ENCODE data around the gene ARF3.

The ARF3 gene

DNA sequence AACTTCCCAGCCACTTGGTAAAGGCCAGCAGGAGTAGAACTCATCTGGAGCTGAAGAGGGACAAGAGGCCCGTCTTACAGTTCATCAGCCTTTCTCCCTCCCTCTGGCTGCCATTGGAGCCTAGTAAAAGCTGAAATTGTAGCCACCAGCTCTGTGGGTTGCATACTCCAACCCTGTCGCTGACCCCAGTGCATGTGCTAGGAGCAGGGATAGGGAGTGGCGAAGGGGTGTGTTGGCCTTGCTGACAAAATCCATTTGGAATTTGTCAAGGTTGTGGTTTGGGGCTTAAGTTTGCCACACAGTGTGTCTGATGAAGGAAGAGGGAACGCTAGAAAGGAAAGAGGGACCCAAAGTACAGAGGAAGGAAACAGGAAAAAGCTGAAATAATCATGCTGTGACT, 4.0 kb upstream of the ARF3 start:
- Histone ChIP-seq H3K4ac (ENCODE audit: low read depth in 1 of 2, low read length in 2 of 2) (no peak overlapping the region), H2BK15ac (ENCODE audit: low read depth, poor library complexity, severe bottlenecking) (no peak overlapping the region), H3K18ac (ENCODE audit: low read depth in 1 of 2, low read length in 2 of 2) (no peak overlapping the region), H3K4me1 (ENCODE audit: control insufficient read depth, insufficient read depth, low read depth, low read length) (peaks cover 3% of the 10 kb centered on the region), H2AFZ (ENCODE audit: low read depth, low read length) (no peak overlapping the region), H2BK12ac (ENCODE audit: low read length in 2 of 2) (no peak overlapping the region), H3K14ac (ENCODE audit: low read length in 2 of 2) (no peak overlapping the region), H3K27ac (ENCODE audit: low read length, poor library complexity, severe bottlenecking) (no peak overlapping the region), H3K27me3 (ENCODE audit: control insufficient read depth in 1 of 2, insufficient read depth in 1 of 2, low read length in 2 of 2) (peaks cover 29 to 30% of the 10 kb centered on the region in 2 experiments), H4K91ac (ENCODE audit: low read length) (no peak overlapping the region), H2BK5ac (ENCODE audit: low read depth, low read length, poor library complexity, severe bottlenecking) (no peak overlapping the region), H2AK5ac (ENCODE audit: low read length, severe bottlenecking) (no peak overlapping the region), H3K9ac (ENCODE audit: low read length) (no peak overlapping the region), H3K23ac (ENCODE audit: low read length in 2 of 2) (no peak overlapping the region), H3K4me3 (ENCODE audit: insufficient read depth in 1 of 2, low read depth in 1 of 2, low read length in 2 of 2) (no peak overlapping the region), H4K8ac (ENCODE audit: low read length) (no peak overlapping the region), H3K9me3 (ENCODE audit: control insufficient read depth, low read length) (no peaks in the 10 kb centered on the region), H3K4me2 (ENCODE audit: low read length, poor library complexity, severe bottlenecking) (no peak overlapping the region), H3K79me1 (replicated peaks; ENCODE audit: low read length, poor library complexity, severe bottlenecking) (no peaks in the 10 kb centered on the region), H2BK120ac (ENCODE audit: low read depth, low read length) (no peak overlapping the region), H3K36me3 (ENCODE audit: control insufficient read depth in 1 of 2, insufficient read depth in 2 of 2, low read depth in 1 of 2, low read length in 2 of 2) (no peaks in the 10 kb centered on the region)
- no peak for DNase-seq
- 47% methylated on average over 4 of the region's 4 CpGs for WGBS

DNA sequence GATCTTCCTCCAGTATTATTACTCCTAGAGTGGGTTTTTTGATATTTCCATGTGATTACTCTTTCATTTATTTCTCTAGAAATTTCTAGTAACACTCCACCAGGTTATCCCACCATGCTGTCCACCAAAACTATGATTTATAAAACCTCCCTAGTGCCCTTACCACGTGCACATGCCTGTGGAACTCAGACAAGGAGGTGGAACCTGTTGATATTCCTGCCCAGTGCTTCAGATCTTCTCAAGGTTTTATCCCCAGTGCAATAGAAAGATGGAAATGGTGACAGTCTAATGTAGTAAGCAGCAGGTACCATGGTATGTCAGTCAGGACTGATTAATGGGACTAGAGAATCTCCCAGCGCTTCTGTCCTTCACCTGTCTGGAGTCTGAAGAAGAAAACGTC, 3.5 kb upstream of the ARF3 start:
- Histone ChIP-seq H4K8ac (ENCODE audit: low read length) (no peak overlapping the region), H3K9ac (ENCODE audit: low read length) (no peak overlapping the region), H2AFZ (ENCODE audit: low read depth, low read length) (no peak overlapping the region), H3K23ac (ENCODE audit: low read length in 2 of 2) (no peak overlapping the region), H3K14ac (ENCODE audit: low read length in 2 of 2) (no peak overlapping the region), H2BK120ac (ENCODE audit: low read depth, low read length) (no peak overlapping the region), H3K27me3 (ENCODE audit: control insufficient read depth in 1 of 2, insufficient read depth in 1 of 2, low read length in 2 of 2) (peaks cover 24 to 25% of the 10 kb centered on the region in 2 experiments), H2BK12ac (ENCODE audit: low read length in 2 of 2) (no peak overlapping the region), H3K4me2 (ENCODE audit: low read length, poor library complexity, severe bottlenecking) (no peak overlapping the region), H2AK5ac (ENCODE audit: low read length, severe bottlenecking) (no peak overlapping the region), H3K4me3 (ENCODE audit: insufficient read depth in 1 of 2, low read depth in 1 of 2, low read length in 2 of 2) (no peak overlapping the region), H2BK15ac (ENCODE audit: low read depth, poor library complexity, severe bottlenecking) (no peak overlapping the region), H2BK5ac (ENCODE audit: low read depth, low read length, poor library complexity, severe bottlenecking) (no peak overlapping the region), H3K4ac (ENCODE audit: low read depth in 1 of 2, low read length in 2 of 2) (no peak overlapping the region), H3K27ac (ENCODE audit: low read length, poor library complexity, severe bottlenecking) (no peak overlapping the region), H4K91ac (ENCODE audit: low read length) (no peak overlapping the region), H3K36me3 (ENCODE audit: control insufficient read depth in 1 of 2, insufficient read depth in 2 of 2, low read depth in 1 of 2, low read length in 2 of 2) (no peaks in the 10 kb centered on the region), H3K79me1 (replicated peaks; ENCODE audit: low read length, poor library complexity, severe bottlenecking) (no peaks in the 10 kb centered on the region), H3K4me1 (ENCODE audit: control insufficient read depth, insufficient read depth, low read depth, low read length) (peaks cover 4% of the 10 kb centered on the region), H3K9me3 (ENCODE audit: control insufficient read depth, low read length) (no peaks in the 10 kb centered on the region), H3K18ac (ENCODE audit: low read depth in 1 of 2, low read length in 2 of 2) (no peak overlapping the region)
- DNase-seq: no peak
- 71% methylated on average over 3 of the region's 3 CpGs for WGBS

DNA sequence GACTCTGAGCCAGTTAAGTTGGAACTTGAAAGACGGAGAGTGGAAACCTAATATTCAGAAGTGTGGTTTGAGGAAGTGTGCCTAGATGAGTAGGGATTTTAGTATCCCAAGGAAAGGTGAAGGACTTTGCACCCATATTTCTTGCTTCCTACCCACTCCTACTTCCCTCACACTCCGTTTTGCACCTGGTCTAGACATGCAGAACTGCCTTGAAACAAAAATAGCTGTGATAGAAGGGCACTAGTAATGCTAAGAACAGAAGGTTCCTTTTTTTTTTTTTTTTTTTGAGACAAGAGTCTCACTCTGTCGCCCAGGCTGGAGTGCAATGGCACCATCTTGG, 732 bp upstream of the ARF3 start:
- H2BK5ac ChIP-seq (ENCODE audit: low read depth, low read length, poor library complexity, severe bottlenecking): no peak overlapping the region
- no peak for DNase-seq
- WGBS: 89% methylated on average over 1 of the region's 3 CpGs
- peak overlapping the region in 1 of 2 experiments; percentile 84 for H3K4me3 ChIP-seq (ENCODE audit: insufficient read depth in 1 of 2, low read depth in 1 of 2, low read length in 2 of 2)
- H3K14ac ChIP-seq (ENCODE audit: low read length in 2 of 2): no peak overlapping the region
- no peak overlapping the region for H3K27ac ChIP-seq (ENCODE audit: low read length, poor library complexity, severe bottlenecking)
- H3K9ac ChIP-seq (ENCODE audit: low read length): peak overlapping the region; percentile 85
- H2BK12ac ChIP-seq (ENCODE audit: low read length in 2 of 2): no peak overlapping the region
- peaks cover 8% of the 10 kb centered on the region for H3K4me1 ChIP-seq (ENCODE audit: control insufficient read depth, insufficient read depth, low read depth, low read length)
- H2BK120ac ChIP-seq (ENCODE audit: low read depth, low read length): no peak overlapping the region
- H2AK5ac ChIP-seq (ENCODE audit: low read length, severe bottlenecking): no peak overlapping the region
- H2BK15ac ChIP-seq (ENCODE audit: low read depth, poor library complexity, severe bottlenecking): no peak overlapping the region
- no peaks in the 10 kb centered on the region for H3K79me1 ChIP-seq (replicated peaks; ENCODE audit: low read length, poor library complexity, severe bottlenecking)
- no peak overlapping the region for H4K91ac ChIP-seq (ENCODE audit: low read length)
- no peak overlapping the region for H3K4ac ChIP-seq (ENCODE audit: low read depth in 1 of 2, low read length in 2 of 2)
- no peak overlapping the region for H2AFZ ChIP-seq (ENCODE audit: low read depth, low read length)
- H3K23ac ChIP-seq (ENCODE audit: low read length in 2 of 2): no peak overlapping the region
- H4K8ac ChIP-seq (ENCODE audit: low read length): no peak overlapping the region
- peaks cover 3 to 19% of the 10 kb centered on the region in 2 experiments for H3K36me3 ChIP-seq (ENCODE audit: control insufficient read depth in 1 of 2, insufficient read depth in 2 of 2, low read depth in 1 of 2, low read length in 2 of 2)
- H3K27me3 ChIP-seq (ENCODE audit: control insufficient read depth in 1 of 2, insufficient read depth in 1 of 2, low read length in 2 of 2): peaks cover 9 to 12% of the 10 kb centered on the region in 2 experiments
- H3K18ac ChIP-seq (ENCODE audit: low read depth in 1 of 2, low read length in 2 of 2): no peak overlapping the region
- H3K9me3 ChIP-seq (ENCODE audit: control insufficient read depth, low read length): no peaks in the 10 kb centered on the region
- peak overlapping the region; percentile 70 for H3K4me2 ChIP-seq (ENCODE audit: low read length, poor library complexity, severe bottlenecking)

DNA sequence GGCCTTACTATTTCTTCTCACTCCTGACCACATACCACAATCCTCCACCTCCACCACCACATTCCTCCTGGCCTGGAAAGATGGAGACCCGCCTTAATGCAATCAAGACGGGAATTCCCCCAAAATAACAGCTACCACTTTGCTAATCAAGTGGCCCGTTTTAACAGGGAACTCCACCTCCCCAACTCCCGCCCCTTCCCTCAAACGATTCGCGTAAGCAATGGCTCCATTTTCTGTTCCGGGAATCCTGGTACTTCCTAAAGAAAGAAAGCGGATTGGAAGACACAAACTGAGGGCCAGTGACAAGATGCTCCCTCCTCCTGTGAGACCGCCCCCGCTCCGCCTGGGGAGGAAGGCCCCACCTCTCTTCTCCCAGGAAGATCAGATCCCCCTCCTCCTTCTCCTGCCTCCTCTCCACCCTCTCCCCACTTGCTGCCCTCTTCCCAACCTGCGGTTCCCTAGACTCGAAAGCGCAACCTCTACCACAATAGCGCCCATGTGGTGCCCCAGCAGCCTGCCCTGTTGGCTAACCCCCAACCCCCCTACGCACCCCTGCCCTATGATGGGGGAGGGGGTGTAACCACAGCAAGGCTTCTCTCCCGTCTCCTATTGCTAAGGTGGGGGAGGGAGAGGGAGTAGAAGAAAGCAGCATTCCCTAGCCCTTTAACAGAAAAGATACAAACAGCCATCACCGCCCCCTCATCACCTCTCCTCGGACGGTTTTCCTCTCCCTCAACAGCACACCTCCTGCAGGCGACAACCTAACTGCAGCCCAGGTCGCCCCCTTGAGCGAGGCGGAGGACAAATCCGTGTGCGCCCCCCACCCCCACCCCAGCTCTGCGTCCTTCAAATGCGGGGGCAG, 777 bp downstream of the ARF3 start:
- under 1% methylated on average over 26 of the region's 29 CpGs for WGBS
- Histone ChIP-seq H3K79me1 (replicated peaks; ENCODE audit: low read length, poor library complexity, severe bottlenecking) (no peaks in the 10 kb centered on the region), H3K9ac (ENCODE audit: low read length) (peak overlapping the region; percentile 85), H3K14ac (ENCODE audit: low read length in 2 of 2) (peak overlapping the region; percentile 25 to 95), H2BK120ac (ENCODE audit: low read depth, low read length) (peak overlapping the region; percentile 71), H3K36me3 (ENCODE audit: control insufficient read depth in 1 of 2, insufficient read depth in 2 of 2, low read depth in 1 of 2, low read length in 2 of 2) (peaks cover 9 to 31% of the 10 kb centered on the region in 2 experiments), H2AK5ac (ENCODE audit: low read length, severe bottlenecking) (no peak overlapping the region), H3K18ac (ENCODE audit: low read depth in 1 of 2, low read length in 2 of 2) (peak overlapping the region; percentile 97 to 98), H2AFZ (ENCODE audit: low read depth, low read length) (peak overlapping the region; percentile 75), H3K4me1 (ENCODE audit: control insufficient read depth, insufficient read depth, low read depth, low read length) (peaks cover 8% of the 10 kb centered on the region), H3K4me3 (ENCODE audit: insufficient read depth in 1 of 2, low read depth in 1 of 2, low read length in 2 of 2) (peak overlapping the region; percentile 84 to 97), H4K91ac (ENCODE audit: low read length) (peak overlapping the region; percentile 91), H3K4ac (ENCODE audit: low read depth in 1 of 2, low read length in 2 of 2) (peak overlapping the region; percentile 99), H2BK15ac (ENCODE audit: low read depth, poor library complexity, severe bottlenecking) (no peak overlapping the region), H2BK12ac (ENCODE audit: low read length in 2 of 2) (no peak overlapping the region), H3K4me2 (ENCODE audit: low read length, poor library complexity, severe bottlenecking) (peak overlapping the region; percentile 48), H4K8ac (ENCODE audit: low read length) (peak overlapping the region; percentile 59), H3K27me3 (ENCODE audit: control insufficient read depth in 1 of 2, insufficient read depth in 1 of 2, low read length in 2 of 2) (peaks cover 5 to 11% of the 10 kb centered on the region in 2 experiments), H2BK5ac (ENCODE audit: low read depth, low read length, poor library complexity, severe bottlenecking) (peak overlapping the region; percentile 90), H3K9me3 (ENCODE audit: control insufficient read depth, low read length) (no peaks in the 10 kb centered on the region), H3K27ac (ENCODE audit: low read length, poor library complexity, severe bottlenecking) (peak overlapping the region; percentile 81), H3K23ac (ENCODE audit: low read length in 2 of 2) (no peak overlapping the region)
- peak; percentile 99 for DNase-seq
